Osteocyte (in vitro differentiated cells): Measurements from ENCODE around the gene GMPS. TPM values are rescaled to one million over a fixed set of nuclear protein-coding genes. Genes with fewer than 3 reads are reported as not detected.

Experiments used
- DNase-seq: peaks from one replicate; pipeline ENCODE4 v3.0.0; 2021; ENCODE audit warnings: mixed read lengths; ENCODE audit not compliant: unreplicated experiment; ENCODE audit errors: extremely low spot score
- H3K27ac Mint-ChIP-seq: one replicate; pipeline ENCODE4 v1.8.0; 2021; ENCODE audit warnings: mild to moderate bottlenecking, mixed read lengths; ENCODE audit not compliant: unreplicated experiment
- H3K27me3 Mint-ChIP-seq: one replicate; pipeline ENCODE4 v1.8.0; 2021; ENCODE audit warnings: mixed read lengths; ENCODE audit not compliant: unreplicated experiment
- H3K36me3 Mint-ChIP-seq: one replicate; pipeline ENCODE4 v1.8.0; 2021; ENCODE audit warnings: mixed read lengths; ENCODE audit not compliant: unreplicated experiment
- H3K4me1 Mint-ChIP-seq: one replicate; pipeline ENCODE4 v1.8.0; 2021; ENCODE audit warnings: mixed read lengths; ENCODE audit not compliant: unreplicated experiment
- H3K4me3 Mint-ChIP-seq: one replicate; pipeline ENCODE4 v1.8.0; 2021; ENCODE audit warnings: mild to moderate bottlenecking, moderate library complexity, mixed read lengths; ENCODE audit not compliant: unreplicated experiment
- H3K9me3 Mint-ChIP-seq: one replicate; pipeline ENCODE4 v1.8.0; 2021; ENCODE audit warnings: mixed read lengths; ENCODE audit not compliant: unreplicated experiment
- total RNA-seq: library from RNA; stranded (reverse); gene quantifications from 2 replicates; pipeline ENCODE4 v1.2.1, GENCODE V29; 2021
- TF ChIP-seq, protein P1 (sequence below): fragments of 200-600 bp; sonication (generic); IDR thresholded peaks from 2 replicates; pipeline ENCODE4 v1.5.0; 2021; ENCODE audit warnings: antibody characterized with exemption, mild to moderate bottlenecking, moderate library complexity

Gene GMPS
- total RNA-seq, 1 donor from 2014 or later = 60.8 TPM

- H3K36me3 Mint-ChIP-seq = peaks cover 47% of the 10 kb centered on the region
- no peak overlapping the region for H3K4me3 Mint-ChIP-seq
- no peak for DNase-seq
- peaks cover 7% of the 10 kb centered on the region for H3K4me1 Mint-ChIP-seq
- no peak overlapping the region for H3K27ac Mint-ChIP-seq
- H3K9me3 Mint-ChIP-seq = no peaks in the 10 kb centered on the region
- TF ChIP-seq, protein P1, sequence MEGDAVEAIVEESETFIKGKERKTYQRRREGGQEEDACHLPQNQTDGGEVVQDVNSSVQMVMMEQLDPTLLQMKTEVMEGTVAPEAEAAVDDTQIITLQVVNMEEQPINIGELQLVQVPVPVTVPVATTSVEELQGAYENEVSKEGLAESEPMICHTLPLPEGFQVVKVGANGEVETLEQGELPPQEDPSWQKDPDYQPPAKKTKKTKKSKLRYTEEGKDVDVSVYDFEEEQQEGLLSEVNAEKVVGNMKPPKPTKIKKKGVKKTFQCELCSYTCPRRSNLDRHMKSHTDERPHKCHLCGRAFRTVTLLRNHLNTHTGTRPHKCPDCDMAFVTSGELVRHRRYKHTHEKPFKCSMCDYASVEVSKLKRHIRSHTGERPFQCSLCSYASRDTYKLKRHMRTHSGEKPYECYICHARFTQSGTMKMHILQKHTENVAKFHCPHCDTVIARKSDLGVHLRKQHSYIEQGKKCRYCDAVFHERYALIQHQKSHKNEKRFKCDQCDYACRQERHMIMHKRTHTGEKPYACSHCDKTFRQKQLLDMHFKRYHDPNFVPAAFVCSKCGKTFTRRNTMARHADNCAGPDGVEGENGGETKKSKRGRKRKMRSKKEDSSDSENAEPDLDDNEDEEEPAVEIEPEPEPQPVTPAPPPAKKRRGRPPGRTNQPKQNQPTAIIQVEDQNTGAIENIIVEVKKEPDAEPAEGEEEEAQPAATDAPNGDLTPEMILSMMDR = no peak
- H3K27me3 Mint-ChIP-seq = no peaks in the 10 kb centered on the region
Observed at GRCh38 chr3:155919728-155920127, 49.3 kb downstream of the GMPS start.

DNA sequence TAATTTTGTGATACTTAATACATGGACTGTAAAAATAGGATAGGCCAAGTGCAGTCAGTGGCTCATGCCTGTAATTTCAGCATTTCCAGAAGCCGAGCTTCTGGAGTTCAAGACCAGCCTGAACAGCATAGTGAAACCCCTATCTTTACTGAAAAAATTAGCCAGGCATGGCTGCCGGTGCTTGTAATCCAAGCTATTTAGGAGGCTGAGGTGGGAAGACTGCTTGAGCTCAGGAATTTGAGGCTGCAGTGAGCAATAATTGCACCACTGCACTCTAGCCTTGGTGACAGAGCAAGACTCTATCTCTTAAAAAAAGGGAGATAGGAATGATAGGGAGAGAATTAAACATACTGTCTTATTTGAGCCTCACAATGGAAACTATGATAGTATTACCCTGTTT lies 51.0 kb downstream of the GMPS start:
- Mint-ChIP-seq H3K27me3 (no peaks in the 10 kb centered on the region), H3K27ac (no peak overlapping the region), H3K36me3 (peaks cover 43% of the 10 kb centered on the region), H3K4me1 (peaks cover 7% of the 10 kb centered on the region), H3K4me3 (no peak overlapping the region), H3K9me3 (no peaks in the 10 kb centered on the region)
- TF ChIP-seq, protein P1 = no peak
- no peak for DNase-seq

- TF ChIP-seq, protein P1 = no peak
- Mint-ChIP-seq H3K9me3 (no peaks in the 10 kb centered on the region), H3K36me3 (peaks cover 40% of the 10 kb centered on the region), H3K4me1 (no peaks in the 10 kb centered on the region), H3K27ac (no peak overlapping the region), H3K27me3 (no peaks in the 10 kb centered on the region), H3K4me3 (no peak overlapping the region)
- DNase-seq = no peak
Observed at GRCh38 chr3:155934230-155934629, 63.8 kb downstream of the GMPS start.

GRCh38 chr3:155938409-155938808 lies 68.0 kb downstream of the GMPS start:
- no peaks in the 10 kb centered on the region for H3K27me3 Mint-ChIP-seq
- no peaks in the 10 kb centered on the region for H3K9me3 Mint-ChIP-seq
- no peak overlapping the region for H3K27ac Mint-ChIP-seq
- peaks cover 46% of the 10 kb centered on the region for H3K36me3 Mint-ChIP-seq
- H3K4me1 Mint-ChIP-seq = no peaks in the 10 kb centered on the region
- TF ChIP-seq, protein P1 = no peak
- no peak for DNase-seq
- no peak overlapping the region for H3K4me3 Mint-ChIP-seq

GRCh38 chr3:155941354-155941753 lies 70.9 kb downstream of the GMPS start:
- Mint-ChIP-seq H3K4me1 (peaks cover 18% of the 10 kb centered on the region), H3K27me3 (no peaks in the 10 kb centered on the region), H3K4me3 (no peak overlapping the region), H3K36me3 (peaks cover 31% of the 10 kb centered on the region), H3K27ac (no peak overlapping the region), H3K9me3 (no peaks in the 10 kb centered on the region)
- TF ChIP-seq, protein P1 = no peak
- no peak for DNase-seq
